Ectodermal cell (in vitro differentiated cells): ENCODE measurements around the gene RRP8.

Source experiments
- H3K27ac ChIP-seq: 2 replicates; pipeline ENCODE4 v1.7.0; 2013; ENCODE audit warnings: mild to moderate bottlenecking, low read depth, low read length; ENCODE audit not compliant: insufficient read depth, poor library complexity, severe bottlenecking
- H3K27me3 ChIP-seq: 2 replicates; pipeline ENCODE4 v1.7.0; 2013; ENCODE audit warnings: mild to moderate bottlenecking, low read length; ENCODE audit not compliant: insufficient read depth, control insufficient read depth, poor library complexity, severe bottlenecking
- H3K36me3 ChIP-seq: one replicate; pipeline ENCODE4 v1.7.0; 2013; ENCODE audit warnings: low read length; ENCODE audit not compliant: control insufficient read depth, insufficient read depth
- H3K4me1 ChIP-seq: one replicate; pipeline ENCODE4 v1.7.0; 2013; ENCODE audit warnings: low read length; ENCODE audit not compliant: control insufficient read depth, insufficient read depth
- H3K4me3 ChIP-seq: 2 replicates; pipeline ENCODE4 v1.7.0; 2013; ENCODE audit warnings: low read depth, low read length, control low read depth; ENCODE audit not compliant: insufficient read depth
- H3K9me3 ChIP-seq: 2 replicates; pipeline ENCODE4 v1.7.0; 2013; ENCODE audit warnings: mild to moderate bottlenecking, low read length, moderate library complexity; ENCODE audit not compliant: control insufficient read depth
- WGBS, 2 experiments: methylation state at CpG; one replicate each; pipeline ENCODE4 v1.1.7; 2013; ENCODE audit warnings: missing lambda C conversion rate in 2 of 2; 5-methylcytosine and 5-hydroxymethylcytosine counted together

Gene RRP8

GRCh38 chr11:6556139-6556949, 47.1 kb downstream of the RRP8 start:
- H3K27ac ChIP-seq: no peak overlapping the region
- H3K4me3 ChIP-seq: no peak overlapping the region
- H3K4me1 ChIP-seq: no peaks in the 10 kb centered on the region
- WGBS, 2 experiments: 88 to 89% methylated on average over 9 to 11 of the region's 11 CpGs
- H3K36me3 ChIP-seq: no peaks in the 10 kb centered on the region
- H3K27me3 ChIP-seq: no peaks in the 10 kb centered on the region
- H3K9me3 ChIP-seq: no peaks in the 10 kb centered on the region

GRCh38 chr11:6554828-6555706, 48.3 kb downstream of the RRP8 start:
- Histone ChIP-seq H3K9me3 (no peaks in the 10 kb centered on the region), H3K4me1 (no peaks in the 10 kb centered on the region), H3K36me3 (no peaks in the 10 kb centered on the region), H3K27me3 (no peaks in the 10 kb centered on the region), H3K4me3 (no peak overlapping the region), H3K27ac (no peak overlapping the region)
- WGBS, 2 experiments: 94 to 98% methylated on average over 5 of the region's 5 CpGs

GRCh38 chr11:6553634-6554033, 49.8 kb downstream of the RRP8 start:
- no peak overlapping the region for H3K27ac ChIP-seq
- H3K27me3 ChIP-seq: no peaks in the 10 kb centered on the region
- no peaks in the 10 kb centered on the region for H3K4me1 ChIP-seq
- H3K36me3 ChIP-seq: no peaks in the 10 kb centered on the region
- H3K4me3 ChIP-seq: no peak overlapping the region
- H3K9me3 ChIP-seq: no peaks in the 10 kb centered on the region

- Histone ChIP-seq H3K4me1 (no peaks in the 10 kb centered on the region), H3K27me3 (no peaks in the 10 kb centered on the region), H3K4me3 (no peak overlapping the region), H3K27ac (no peak overlapping the region), H3K36me3 (no peaks in the 10 kb centered on the region), H3K9me3 (no peaks in the 10 kb centered on the region)
- WGBS, 2 experiments: 89 to 90% methylated on average over 2 to 3 of the region's 3 CpGs
These were observed 54.8 kb downstream of the RRP8 start for GRCh38 chr11:6548641-6549040.

GRCh38 chr11:6548121-6548520, 55.3 kb downstream of the RRP8 start:
- no peak overlapping the region for H3K27ac ChIP-seq
- no peaks in the 10 kb centered on the region for H3K36me3 ChIP-seq
- no peaks in the 10 kb centered on the region for H3K27me3 ChIP-seq
- H3K4me1 ChIP-seq: no peaks in the 10 kb centered on the region
- no peaks in the 10 kb centered on the region for H3K9me3 ChIP-seq
- 96 to 98% methylated on average over 2 of the region's 2 CpGs for WGBS, 2 experiments
- no peak overlapping the region for H3K4me3 ChIP-seq

GRCh38 chr11:6547177-6547576, 56.2 kb downstream of the RRP8 start:
- no peaks in the 10 kb centered on the region for H3K4me1 ChIP-seq
- 93 to 95% methylated on average over 6 of the region's 6 CpGs for WGBS, 2 experiments
- H3K27ac ChIP-seq: no peak overlapping the region

GRCh38 chr11:6546735-6547134, 56.7 kb downstream of the RRP8 start:
- 95% methylated on average over 8 of the region's 8 CpGs for WGBS, 2 experiments
- H3K27ac ChIP-seq: no peak overlapping the region

More at GRCh38 chr11:6547177-6547576, 56.2 kb downstream of the RRP8 start:
- Histone ChIP-seq H3K4me3 (no peak overlapping the region), H3K9me3 (no peaks in the 10 kb centered on the region), H3K36me3 (no peaks in the 10 kb centered on the region), H3K27me3 (no peaks in the 10 kb centered on the region)

GRCh38 chr11:6545917-6546605, 57.4 kb downstream of the RRP8 start:
- H3K36me3 ChIP-seq: no peaks in the 10 kb centered on the region
- H3K4me3 ChIP-seq: no peak overlapping the region
- no peaks in the 10 kb centered on the region for H3K4me1 ChIP-seq
- no peaks in the 10 kb centered on the region for H3K9me3 ChIP-seq
- no peak overlapping the region for H3K27ac ChIP-seq
- WGBS, 2 experiments: 93 to 95% methylated on average over 14 of the region's 14 CpGs
- no peaks in the 10 kb centered on the region for H3K27me3 ChIP-seq

More at GRCh38 chr11:6546735-6547134, 56.7 kb downstream of the RRP8 start:
- Histone ChIP-seq H3K4me1 (no peaks in the 10 kb centered on the region), H3K4me3 (no peak overlapping the region), H3K36me3 (no peaks in the 10 kb centered on the region), H3K9me3 (no peaks in the 10 kb centered on the region), H3K27me3 (no peaks in the 10 kb centered on the region)
